ENCODE measurements around the gene NOC4L.
"Not testable (repeated sequence)": the region's sequence is repeated elsewhere in the genome, so short reads cannot be mapped to it uniquely, and the experiment has no call there.

The NOC4L gene

DNA sequence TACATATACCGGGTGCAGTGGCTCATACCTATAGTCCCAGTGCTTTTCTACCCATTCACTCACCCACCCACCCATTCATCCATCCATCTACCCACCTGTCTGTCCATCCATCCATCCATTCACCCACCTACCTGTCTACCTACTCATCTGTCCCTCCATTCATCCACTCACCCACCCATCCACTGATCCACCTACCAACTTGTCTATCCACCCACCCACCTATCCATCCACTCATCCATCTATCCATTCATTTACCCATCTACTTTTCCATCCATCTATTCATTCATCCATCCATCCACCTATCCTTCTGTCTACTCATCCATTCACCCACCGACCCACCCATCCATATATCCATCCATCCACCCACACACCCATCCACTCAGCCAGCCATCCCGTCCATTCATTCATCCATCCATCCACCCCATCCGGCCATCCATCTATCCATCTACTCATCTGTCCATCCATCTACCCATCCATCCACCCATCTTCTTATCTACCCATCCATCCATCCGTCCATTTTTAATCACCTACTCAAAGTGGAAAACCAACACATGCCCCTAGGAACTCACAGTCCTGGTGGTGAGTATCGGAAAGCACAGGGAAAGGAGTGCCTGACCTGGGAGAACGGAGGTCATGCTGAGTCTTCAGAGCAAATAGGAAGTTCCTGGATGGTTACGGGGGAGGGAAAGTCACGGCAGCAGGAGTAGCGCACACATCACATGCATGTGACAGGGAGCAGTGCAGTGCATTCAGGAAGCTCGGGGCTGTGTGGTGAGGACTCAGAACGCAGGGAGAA, 20.1 kb upstream of the NOC4L start:
- DNase-seq (ENCODE audit: low read depth in 3 of 3) = no peak

DNA sequence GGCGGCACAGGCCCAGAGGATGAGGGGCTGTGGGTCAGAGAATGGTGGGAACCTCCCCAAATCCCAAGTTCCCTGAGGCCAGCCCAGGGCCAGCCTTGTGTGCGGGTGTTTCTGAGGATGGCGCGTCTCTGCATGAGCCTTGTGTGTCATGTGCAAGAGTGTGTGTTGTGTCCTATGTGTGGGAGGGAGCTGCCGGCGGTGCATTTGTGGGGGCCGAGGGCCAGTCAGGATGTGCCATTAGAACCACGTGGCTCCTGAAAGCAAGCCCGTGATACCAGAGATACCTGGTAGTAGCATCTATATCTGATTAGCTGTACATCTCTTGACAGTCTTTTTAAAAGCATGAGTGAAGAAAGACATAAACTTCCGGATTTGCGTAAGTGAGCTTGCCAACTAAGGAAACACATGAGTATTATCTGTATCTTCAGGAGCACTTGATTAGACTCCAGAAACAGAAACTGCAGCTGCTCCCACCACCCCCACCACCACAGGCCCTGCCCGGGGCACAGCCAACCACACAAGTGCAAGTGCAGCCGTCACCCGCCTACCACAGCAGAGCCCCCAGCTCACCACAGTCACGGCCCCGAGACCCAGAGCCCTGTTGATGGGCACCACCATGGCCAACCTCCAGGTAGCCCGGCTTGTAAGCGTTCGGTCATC, 19.4 kb upstream of the NOC4L start:
- no peak for DNase-seq (ENCODE audit: low read depth in 3 of 3)

DNA sequence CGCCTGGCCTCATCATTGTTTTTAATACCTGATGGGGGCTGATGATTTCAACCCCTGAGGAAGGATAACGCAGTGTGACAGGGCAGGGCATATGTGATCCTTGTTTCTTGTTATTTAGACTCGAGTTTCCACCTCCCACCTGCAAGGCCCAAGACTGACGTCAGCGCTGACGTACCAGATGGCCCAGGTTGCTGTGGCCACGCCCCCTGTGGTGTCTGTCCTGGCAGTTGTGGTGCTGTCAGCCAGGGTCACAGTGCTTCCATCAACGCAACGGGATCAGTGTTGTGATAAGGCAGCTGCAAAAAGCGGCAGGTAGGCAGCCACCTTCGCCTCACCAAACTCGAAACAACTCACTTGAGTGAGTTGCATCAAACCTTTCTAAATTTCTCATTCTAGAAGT, 18.5 kb upstream of the NOC4L start:
- no peak for DNase-seq (ENCODE audit: low read depth in 3 of 3)

DNA sequence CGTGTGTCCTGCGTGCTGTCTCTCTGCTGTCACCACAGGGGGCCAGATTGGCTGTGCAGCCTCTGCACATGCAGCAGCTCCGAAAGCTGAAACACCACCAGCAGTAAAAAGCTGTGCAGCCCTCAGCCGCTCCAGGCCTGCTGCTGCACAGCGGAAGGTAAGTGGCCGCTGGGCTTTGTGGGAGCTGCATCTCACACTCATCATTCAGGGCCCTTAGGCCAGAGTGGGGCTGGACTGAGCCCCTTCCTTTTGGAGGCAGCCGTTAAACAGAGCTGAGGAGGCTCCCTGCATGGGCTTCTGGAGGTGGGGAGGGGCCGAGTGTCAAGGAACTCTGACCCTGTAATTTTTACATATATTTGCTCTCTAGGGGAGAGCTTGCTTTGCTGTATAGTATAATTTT, 17.2 kb upstream of the NOC4L start:
- no peak for DNase-seq (ENCODE audit: low read depth in 3 of 3)

DNA sequence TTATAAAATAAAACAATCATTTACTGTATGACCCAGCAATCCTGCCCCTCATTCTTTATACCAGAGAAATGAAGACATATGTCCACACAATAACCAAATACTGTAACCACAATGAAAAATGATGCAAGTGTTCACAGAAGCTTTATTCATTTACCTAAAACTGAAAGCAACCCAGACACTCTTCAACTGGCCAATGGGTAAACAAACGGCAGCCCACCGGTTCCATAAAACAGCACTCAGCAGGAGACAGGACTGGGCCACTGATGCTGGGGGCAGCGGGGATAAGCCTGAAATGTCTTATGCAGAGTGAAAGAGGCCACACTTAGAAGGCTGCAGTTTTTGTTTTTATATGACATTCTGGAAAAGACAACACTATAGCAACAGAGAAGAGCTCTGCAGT, 15.2 kb upstream of the NOC4L start:
- no peak for DNase-seq (ENCODE audit: low read depth in 3 of 3)

DNA sequence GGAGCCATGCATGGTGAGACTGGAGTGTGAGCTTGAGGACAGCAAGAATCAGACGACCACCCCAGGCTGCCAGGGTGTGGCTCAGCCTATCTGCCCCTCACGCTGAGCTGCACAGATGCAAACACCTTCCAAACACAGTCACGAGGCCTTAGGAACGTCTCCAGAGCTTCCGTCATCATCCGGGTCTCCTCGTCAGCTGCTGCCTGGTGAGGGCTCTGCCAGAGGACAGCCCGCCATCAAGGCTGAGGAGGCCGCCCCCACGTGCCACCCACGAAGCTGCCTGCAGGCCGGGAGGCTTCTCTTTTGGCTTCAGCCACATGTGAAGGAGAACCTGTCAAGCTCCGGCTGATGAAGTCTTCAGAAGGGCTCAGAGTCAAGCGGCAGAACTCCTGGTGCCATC, 13.6 kb upstream of the NOC4L start:
- no peak for DNase-seq (ENCODE audit: low read depth in 3 of 3)

DNA sequence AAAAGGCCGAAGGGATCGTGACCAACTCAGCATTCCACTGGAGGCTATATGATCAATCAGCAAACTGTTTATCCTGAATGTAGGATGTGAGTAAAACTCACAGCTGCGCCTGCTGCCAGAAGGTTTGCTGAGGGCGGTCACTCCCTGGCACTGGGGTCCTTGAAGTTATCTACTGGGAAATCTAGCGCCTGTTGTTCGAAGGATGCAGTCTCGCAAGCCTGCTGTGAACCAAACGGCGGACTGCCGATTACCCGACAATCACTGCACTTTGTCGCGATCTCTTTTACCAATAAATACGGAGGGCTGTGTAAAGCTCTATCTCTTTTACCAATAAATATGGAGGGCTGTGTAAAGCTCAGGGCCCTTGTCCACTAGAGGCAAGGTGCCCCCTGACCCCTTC, 13.0 kb upstream of the NOC4L start:
- DNase-seq (ENCODE audit: low read depth in 3 of 3) = no peak

DNA sequence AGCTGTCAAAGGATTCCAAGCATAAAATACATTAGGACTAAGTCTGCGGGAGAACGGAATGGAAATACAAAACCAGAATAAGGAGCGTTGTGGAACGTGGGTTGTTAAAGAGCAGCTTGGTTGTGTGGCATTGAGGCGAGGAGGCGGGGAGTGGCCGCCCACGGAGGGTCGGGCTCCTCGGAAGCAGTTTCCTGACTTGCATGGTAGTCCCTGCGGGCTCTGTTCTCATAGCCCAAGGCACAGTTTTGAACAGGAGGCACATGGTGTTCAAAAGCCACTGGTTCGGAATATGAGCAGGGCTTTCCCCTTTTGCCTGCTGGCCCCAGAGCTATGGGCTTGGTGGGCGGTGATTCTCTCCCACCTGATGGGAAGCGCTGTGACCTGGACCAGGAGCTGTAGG, 12.3 kb upstream of the NOC4L start:
- DNase-seq (ENCODE audit: low read depth in 3 of 3) = no peak

DNA sequence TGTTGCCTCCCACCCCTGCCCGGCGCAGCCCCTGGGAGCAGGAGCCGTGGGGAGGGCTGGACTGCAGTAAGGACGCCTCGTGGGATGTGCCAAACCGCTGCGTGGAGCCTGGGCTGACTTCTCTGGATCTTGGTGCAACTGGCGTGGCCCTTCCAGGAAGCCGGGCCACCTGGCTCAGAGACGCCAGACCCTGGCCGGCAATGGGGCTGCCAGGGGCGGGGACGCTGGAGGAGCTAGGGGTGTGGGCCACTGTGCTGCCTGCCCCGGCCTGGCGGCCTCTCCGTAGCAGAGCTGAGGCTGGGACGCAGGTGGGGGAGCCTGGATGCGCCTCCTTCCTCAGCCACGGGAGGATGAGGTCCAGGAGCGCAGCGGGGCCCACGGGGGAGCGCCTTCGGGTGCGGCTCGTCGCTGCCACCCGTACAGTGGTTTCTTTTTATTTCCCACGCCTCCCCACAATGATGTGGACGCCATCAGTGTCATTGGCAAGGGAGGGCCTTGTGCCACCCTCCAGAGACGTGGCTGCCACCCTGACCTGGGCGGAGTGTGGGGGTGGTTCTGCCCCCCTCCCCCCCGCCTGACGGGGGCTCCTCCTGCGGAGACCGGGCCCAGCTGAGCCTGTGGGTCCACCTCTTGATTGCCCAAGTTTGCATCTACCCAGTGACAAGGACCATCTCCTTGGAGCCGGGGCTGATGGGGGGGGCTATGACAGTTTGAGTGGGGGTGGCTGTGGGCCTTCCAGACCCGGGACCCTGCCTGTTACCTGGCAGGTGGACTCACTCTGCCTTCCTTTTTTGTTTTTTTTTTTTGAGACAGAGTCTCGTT, 11.4 kb upstream of the NOC4L start:
- DNase-seq (ENCODE audit: low read depth in 3 of 3) = no peak

DNA sequence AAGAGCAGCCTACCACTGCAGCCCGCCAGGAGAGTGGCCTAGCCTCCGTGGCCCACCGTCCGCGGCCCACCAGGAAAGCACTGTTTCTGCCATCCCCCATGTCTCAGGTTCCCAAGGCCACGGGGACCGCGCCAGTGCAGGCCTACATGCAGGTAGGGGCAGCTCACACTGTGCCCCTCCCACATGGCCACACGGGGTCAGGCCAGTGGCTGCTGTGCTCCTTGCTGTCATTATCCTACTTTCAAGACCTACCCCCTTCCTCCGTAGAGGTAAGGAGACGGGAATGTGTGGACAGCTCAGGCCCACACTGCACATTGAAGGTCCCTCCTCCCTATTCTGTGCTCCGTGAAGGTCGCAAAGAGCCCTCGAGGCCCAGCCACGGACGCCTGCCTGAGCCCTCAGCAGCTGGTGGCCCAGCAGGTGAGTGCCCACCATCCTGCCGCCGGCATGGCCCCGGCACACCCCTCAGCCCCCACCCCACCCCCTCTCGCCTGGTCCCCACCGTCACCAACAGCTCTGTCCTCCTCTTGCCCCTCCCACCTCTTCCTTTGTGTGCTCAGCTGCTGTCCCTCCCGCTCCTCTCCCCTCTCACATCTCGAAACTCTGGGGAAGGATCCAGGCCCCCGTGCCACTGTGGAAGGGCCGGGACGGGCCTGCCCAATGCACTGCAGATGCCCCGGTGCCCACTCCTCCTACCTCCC, 10.2 kb upstream of the NOC4L start:
- DNase-seq (ENCODE audit: low read depth in 3 of 3) = no peak

DNA sequence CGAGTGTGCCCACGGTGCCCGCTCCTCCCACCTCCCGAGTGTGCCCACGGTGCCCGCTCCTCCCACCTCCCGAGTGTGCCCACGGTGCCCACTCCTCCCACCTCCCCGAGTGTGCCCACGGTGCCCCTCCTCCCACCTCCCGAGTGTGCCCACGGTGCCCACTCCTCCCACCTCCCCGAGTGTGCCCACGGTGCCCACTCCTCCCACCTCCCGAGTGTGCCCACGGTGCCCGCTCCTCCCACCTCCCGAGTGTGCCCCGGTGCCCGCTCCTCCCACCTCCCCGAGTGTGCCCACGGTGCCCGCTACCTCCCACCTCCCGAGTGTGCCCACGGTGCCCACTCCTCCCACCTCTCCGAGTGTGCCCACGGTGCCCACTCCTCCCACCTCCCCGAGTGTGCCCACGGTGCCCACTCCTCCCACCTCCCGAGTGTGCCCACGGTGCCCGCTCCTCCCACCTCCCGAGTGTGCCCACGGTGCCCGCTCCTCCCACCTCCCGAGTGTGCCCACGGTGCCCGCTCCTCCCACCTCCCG, 9.5 kb upstream of the NOC4L start:
- DNase-seq (ENCODE audit: low read depth in 3 of 3) = not testable (repeated sequence)

DNA sequence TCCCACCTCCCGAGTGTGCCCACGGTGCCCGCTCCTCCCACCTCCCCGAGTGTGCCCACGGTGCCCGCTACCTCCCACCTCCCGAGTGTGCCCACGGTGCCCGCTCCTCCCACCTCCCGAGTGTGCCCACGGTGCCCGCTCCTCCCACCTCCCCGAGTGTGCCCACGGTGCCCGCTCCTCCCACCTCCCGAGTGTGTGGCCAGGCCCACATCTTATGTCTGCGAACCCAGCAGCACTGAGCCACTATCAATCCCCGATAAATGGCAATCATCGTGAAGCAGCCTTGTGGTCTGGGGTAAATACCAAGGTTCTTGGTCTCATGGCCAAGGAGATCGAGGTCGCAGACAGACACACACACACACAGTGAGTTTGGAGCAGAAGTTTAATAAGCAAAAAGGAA, 8.0 kb upstream of the NOC4L start:
- DNase-seq (ENCODE audit: low read depth in 3 of 3) = not testable (repeated sequence)

DNA sequence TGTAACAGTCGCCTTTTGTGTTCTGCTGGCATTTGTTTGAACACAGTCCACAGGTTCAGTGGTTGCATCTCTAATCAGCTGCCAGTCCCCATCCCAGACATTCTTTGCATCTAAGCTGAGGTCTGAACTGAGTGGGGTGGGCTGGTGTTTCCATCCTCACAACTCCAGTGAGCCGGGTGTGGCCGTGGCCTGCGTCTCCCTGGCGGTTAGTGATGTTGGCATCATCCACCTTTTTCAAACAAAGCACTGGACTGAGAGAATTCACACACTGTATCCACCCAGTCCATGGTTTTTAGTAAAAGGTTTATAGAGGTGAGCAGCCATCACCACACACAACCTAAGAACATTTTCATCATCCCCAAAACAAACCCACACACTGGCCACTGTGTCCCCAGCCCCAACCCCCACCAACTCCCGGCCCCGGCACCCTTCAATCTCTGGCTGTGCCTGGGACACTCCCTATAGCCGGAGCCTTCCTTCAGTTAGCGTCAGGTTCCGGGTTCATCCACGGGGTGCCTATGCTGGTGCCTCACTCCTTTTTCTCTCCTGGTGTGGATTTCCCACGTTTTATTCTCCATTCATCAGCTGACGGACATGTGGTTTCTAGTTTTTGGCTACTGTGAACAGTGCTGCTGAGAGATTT, 6.7 kb upstream of the NOC4L start:
- DNase-seq (ENCODE audit: low read depth in 3 of 3) = no peak

DNA sequence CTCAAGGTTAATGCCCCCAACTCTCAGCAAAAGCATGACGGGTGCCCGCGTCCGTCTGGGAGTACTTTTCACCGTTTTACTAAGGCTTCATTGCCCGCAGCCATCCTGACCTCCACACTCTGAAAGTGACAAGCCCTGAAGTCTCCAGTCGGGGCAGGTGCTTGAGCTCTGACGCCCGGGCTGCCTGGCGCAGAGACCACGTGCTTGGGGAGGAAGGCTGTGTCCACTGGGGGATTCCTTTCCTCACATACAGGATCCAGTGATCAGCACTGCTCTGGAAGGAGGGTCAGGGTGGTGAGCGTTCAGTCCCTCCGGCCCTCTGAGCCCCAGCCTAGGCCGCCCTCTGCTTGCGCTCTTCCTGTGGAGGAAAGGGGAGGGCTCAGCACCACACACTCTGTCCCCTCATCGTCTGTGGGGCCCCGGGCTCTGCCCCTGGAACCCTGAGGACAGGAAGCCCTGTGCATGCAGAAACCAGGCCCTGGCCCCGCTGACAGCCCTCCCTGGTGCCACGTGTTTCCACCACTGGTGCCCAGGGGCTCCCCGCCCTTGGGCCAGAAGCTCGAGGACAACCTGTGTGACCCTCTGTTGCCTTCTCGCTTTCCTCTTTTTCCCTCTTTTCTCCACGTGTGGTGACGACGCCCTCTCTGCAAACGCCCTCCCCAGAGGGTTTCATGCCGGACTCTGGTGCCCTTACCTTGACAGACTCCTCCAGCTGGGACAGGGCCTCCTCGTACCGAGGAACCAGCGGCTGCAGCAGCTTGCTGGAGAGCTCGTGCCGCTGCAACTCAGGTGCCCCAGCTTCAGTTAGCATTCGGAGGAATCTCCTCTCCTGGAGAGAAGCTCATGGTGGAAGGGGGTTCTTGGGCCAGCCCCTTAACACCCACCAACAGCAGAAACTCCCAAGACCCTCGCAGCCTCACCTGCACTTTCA, 5.1 kb upstream of the NOC4L start:
- DNase-seq (ENCODE audit: low read depth in 3 of 3) = no peak

DNA sequence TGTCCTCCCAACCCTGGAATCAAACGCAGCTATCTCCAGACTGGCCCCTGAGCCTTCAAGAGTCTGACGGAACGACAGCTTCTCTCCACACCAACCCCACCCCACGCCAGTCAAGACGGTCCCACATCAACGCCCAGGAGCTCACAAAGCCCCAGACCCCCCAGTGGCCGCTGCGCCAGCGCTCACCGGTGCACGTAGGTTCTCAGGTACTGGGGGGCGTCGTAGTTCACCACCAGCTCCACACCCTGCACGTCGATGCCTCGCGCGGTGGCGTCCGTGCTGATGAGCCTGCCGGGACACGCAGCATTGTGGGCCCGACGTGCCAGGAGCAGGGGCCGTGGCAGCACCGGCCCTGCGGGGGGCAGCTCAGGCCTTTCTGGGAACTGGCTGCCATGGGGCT, 4.3 kb upstream of the NOC4L start:
- DNase-seq (ENCODE audit: low read depth in 3 of 3) = no peak

DNA sequence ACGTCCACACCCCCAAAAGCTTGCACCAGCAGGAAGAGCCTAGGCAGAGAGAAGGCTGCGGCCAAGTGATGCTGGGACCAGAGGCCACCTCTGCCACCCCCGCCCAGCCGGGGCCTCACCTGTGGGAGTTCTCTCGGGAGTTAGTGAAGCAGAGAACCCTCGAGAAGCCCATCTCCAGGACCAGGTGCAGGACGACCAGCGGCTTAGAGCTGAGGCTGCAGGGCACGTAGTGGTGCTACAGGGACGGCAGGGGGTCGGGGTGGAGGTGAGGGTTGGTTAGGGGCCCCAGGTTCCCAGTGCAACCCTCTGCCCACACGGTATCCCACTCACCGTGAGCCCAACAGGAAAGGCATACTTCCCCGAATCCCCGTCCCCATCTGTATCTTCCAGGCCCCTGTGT, 3.8 kb upstream of the NOC4L start:
- DNase-seq (ENCODE audit: low read depth in 3 of 3) = no peak

DNA sequence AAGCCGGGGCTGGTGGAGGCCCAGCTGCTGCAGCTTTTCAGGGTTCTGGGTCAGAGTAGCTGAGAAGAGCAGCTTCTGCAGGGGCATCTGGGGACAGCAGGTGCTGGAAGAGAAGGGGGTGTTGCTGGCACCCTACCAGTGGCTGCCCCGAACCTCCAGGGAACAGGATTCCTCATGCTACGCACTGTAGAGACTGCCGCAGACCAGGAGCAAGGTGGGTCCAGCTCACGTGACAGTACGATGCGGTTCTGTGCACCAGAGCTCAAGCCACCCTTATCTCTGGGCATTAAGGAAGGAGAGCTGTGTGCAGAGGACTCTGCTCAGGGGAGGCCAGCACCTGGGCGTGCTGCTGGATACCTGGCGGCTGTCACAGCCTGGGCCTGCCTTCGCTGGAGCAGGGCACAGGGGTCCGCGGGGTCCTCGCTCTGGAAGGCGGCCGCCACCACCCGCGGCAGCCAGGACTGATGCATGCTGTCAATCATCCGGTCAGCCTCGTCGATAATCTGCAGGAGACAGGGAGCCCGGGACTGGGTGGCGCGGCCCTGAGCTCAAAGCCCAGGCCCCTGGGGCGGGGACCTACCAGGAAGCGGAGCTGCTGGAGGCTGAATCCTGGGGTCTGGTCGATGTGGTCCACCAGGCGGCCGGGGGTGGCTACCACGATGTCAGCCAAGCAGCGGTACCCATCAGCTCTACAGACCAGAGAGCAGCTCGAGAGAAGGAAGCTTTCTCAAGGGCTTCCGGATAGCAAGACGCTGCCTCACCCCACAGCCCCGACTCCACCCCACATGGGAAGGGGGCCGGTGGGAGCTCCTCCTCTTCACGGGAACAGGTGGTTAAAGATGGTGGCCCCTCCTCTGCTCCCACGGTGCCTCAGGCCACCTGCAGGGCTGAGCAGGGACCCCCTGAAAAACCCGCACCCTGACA, 3.1 kb upstream of the NOC4L start:
- no peak for DNase-seq (ENCODE audit: low read depth in 3 of 3)

DNA sequence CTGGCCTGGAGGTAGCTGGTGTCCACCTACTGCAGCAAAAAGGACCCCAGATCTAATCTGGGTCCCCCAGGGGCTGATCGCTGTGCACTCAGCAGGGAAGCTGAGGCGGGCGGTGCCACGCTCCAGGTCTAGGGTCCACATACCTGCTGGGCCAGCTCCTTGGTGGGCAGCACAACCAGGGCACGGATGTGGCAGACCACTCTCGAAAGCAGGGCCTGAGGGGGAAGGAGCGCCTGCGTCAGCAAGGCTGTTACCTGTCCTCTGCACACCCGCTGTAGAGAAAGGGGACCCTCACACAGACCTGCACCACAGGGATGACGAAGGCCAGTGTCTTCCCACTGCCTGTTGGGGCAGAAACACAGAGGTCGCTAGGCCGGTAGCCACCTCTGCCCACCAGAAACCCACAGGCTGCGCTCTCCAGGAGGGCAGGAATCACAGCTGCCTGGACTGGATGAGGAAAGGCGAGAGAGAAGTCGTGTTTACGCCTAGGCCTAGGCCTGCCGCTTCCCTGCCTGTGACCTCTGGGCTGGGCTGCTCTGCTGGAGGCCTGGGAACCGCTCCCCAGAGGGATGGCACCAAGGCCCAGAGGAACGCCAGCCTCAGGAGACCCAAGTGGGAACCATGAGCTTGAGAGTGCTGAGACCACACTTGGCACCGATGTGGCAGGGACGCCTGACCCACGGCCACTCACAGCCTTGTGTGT, 2.1 kb upstream of the NOC4L start:
- DNase-seq (ENCODE audit: low read depth in 3 of 3) = no peak

Measured in stimulated activated CD4-positive, alpha-beta T cell treated with anti-CD3 and anti-CD28 coated beads, TNF-alpha, amount 100 ng/mL, for 4 hours (primary cell).